Body of pancreas (tissue), 4 donors: ENCODE results near the gene GORASP2.

Source experiments
- POLR2A ChIP-seq, 3 donors: fragments of 450-650 bp; IDR thresholded peaks; one replicate each; pipeline ENCODE4 v1.6.1; 2016; ENCODE audit warnings: antibody characterized with exemption in 3 of 3, mild to moderate bottlenecking in 2 of 3
- TF ChIP-seq, protein P1 (sequence below), 7 experiments: fragments of 450-650 bp in 4 of 7; fragments of 200-600 bp in 3 of 7; sonication (generic) in 3 of 7; IDR thresholded peaks; one replicate each; pipeline ENCODE4 v1.5.1; 2016 to 2019; ENCODE audit warnings: antibody characterized with exemption in 7 of 7

DNA sequence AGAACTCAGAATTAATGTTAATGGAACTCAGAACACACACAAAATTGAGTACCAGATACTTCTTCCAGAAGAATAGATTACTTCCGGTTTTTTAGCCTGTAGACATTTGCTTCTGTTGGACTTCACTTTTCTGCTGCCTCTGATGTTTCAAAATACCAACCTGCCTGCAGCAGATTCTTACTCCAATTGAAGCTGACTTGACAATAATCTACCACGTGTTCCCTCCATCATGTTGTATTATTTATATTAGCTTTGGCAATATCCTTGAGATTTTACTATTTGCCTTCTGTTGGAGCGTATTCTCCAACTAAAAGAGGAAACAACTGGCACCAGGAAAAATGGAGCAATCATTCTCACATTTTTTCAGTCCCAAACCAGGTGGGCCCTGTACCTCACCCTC lies 3.1 kb upstream of the GORASP2 start:
- TF ChIP-seq, protein P1, sequence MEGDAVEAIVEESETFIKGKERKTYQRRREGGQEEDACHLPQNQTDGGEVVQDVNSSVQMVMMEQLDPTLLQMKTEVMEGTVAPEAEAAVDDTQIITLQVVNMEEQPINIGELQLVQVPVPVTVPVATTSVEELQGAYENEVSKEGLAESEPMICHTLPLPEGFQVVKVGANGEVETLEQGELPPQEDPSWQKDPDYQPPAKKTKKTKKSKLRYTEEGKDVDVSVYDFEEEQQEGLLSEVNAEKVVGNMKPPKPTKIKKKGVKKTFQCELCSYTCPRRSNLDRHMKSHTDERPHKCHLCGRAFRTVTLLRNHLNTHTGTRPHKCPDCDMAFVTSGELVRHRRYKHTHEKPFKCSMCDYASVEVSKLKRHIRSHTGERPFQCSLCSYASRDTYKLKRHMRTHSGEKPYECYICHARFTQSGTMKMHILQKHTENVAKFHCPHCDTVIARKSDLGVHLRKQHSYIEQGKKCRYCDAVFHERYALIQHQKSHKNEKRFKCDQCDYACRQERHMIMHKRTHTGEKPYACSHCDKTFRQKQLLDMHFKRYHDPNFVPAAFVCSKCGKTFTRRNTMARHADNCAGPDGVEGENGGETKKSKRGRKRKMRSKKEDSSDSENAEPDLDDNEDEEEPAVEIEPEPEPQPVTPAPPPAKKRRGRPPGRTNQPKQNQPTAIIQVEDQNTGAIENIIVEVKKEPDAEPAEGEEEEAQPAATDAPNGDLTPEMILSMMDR (IDR thresholded peaks at IDR 0.05), result no peak
- no peak for TF ChIP-seq POLR2A (IDR thresholded peaks at IDR 0.05)
